ENCODE data around the gene ATXN7L1. TPM values are rescaled to one million over a fixed set of nuclear protein-coding genes. Genes with fewer than 3 reads are reported as not detected.

ATXN7L1 gene
- total and polyA plus RNA-seq, 2 of the 4 experiments (the other 2 are of a cell fraction), result 3.5 to 4.3 TPM

DNA sequence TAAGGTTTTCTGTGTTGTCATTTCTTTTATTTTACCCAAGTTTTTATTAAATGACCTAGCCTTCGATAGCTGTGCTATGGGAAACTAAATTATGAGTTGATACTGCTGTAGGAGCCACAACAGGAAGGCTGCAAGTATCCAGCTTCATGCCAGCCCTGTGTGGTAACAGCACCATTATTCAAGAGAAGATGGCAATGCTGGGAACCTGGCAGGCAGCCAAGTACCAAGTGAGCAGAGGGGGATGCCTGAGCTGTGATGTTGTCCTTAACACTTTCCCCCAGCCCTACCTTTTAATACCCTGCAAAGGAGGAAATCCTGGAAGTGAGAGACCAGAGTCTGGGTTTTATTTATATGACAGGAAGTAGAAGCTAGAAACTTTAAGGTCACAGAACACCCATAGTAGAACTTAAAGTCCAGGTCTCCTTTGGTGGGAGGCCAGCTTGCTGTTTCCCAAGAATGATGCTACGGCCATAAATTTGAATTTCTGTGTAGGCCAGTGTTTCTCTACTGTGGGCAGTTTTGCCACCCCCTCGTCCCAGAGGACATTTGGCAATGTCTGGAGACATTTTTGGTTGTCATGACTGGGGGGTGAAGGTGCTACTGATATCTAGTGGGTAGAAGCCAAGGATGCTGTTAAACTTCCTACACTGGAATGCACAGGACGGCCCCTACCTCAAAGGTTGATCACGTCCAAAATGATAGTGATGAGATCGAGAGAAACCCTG is 9.2 kb upstream of the ATXN7L1 start:
- H4K8ac ChIP-seq (ENCODE audit: low read depth in 2 of 2, low read length in 2 of 2), result no peak overlapping the region
- no peak overlapping the region for H3K9ac ChIP-seq (ENCODE audit: low read depth, low read length)
- no peak overlapping the region for H2BK20ac ChIP-seq (ENCODE audit: low read depth, low read length)
- in situ Hi-C loops (cut with MboI; ENCODE audit: low sequenced_read_pairs) (no loop called here), dilution Hi-C loops (cut with HindIII; ENCODE audit: low sequenced_read_pairs, unreplicated experiment) (no loop called here), intact Hi-C loops (cut with micrococcal nuclease) (no loop called here)
- CTCF ChIA-PET, result interaction anchor here (0.6 kb wide), 1 partner anchor 31 kb away, joined by 3 read pairs; no protein-coding TSS in a partner anchor
- H4K91ac ChIP-seq (ENCODE audit: insufficient read depth, low read depth, low read length), result no peak overlapping the region
- TF ChIP-seq NFE2L2 (IDR thresholded peaks at IDR 0.05; ENCODE audit: low read depth, low read length), result no peak
- no peak for TF ChIP-seq CEBPB (IDR thresholded peaks at IDR 0.05; ENCODE audit: low read depth, low read length)
- no peak for TF ChIP-seq RFX5 (IDR thresholded peaks at IDR 0.05; ENCODE audit: low read depth, low read length)
- TF ChIP-seq FOS (IDR thresholded peaks at IDR 0.05; ENCODE audit: low read depth, low read length), result no peak
- TF ChIP-seq MAZ (IDR thresholded peaks at IDR 0.05; ENCODE audit: borderline replicate concordance, low read depth, low read length), result no peak
- no peak for TF ChIP-seq CHD1 (IDR thresholded peaks at IDR 0.05; ENCODE audit: low read depth, low read length)
- no peak for TF ChIP-seq BHLHE40 (IDR thresholded peaks at IDR 0.05; ENCODE audit: low read depth, low read length)
- TF ChIP-seq POLR2A (IDR thresholded peaks at IDR 0.05; ENCODE audit: low read depth, low read length), result no peak
- no peak for TF ChIP-seq RAD21 (IDR thresholded peaks at IDR 0.05; ENCODE audit: low read length)
- TF ChIP-seq SMC3 (IDR thresholded peaks at IDR 0.05; ENCODE audit: low read depth, low read length), result no peak
- no peak for TF ChIP-seq CTCF (conservative IDR thresholded peaks at IDR 0.05; ENCODE audit: low read depth, low read length)
- no peak for TF ChIP-seq MXI1 (IDR thresholded peaks at IDR 0.05; ENCODE audit: borderline replicate concordance, low read depth, low read length)
- no peak for TF ChIP-seq MAFK (IDR thresholded peaks at IDR 0.05; ENCODE audit: low read depth, low read length)
- TF ChIP-seq, protein P1, sequence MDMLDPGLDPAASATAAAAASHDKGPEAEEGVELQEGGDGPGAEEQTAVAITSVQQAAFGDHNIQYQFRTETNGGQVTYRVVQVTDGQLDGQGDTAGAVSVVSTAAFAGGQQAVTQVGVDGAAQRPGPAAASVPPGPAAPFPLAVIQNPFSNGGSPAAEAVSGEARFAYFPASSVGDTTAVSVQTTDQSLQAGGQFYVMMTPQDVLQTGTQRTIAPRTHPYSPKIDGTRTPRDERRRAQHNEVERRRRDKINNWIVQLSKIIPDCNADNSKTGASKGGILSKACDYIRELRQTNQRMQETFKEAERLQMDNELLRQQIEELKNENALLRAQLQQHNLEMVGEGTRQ (IDR thresholded peaks at IDR 0.05; ENCODE audit: low read depth, low read length), result no peak
- TF ChIP-seq, protein P2, sequence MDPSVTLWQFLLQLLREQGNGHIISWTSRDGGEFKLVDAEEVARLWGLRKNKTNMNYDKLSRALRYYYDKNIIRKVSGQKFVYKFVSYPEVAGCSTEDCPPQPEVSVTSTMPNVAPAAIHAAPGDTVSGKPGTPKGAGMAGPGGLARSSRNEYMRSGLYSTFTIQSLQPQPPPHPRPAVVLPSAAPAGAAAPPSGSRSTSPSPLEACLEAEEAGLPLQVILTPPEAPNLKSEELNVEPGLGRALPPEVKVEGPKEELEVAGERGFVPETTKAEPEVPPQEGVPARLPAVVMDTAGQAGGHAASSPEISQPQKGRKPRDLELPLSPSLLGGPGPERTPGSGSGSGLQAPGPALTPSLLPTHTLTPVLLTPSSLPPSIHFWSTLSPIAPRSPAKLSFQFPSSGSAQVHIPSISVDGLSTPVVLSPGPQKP (IDR thresholded peaks at IDR 0.05; ENCODE audit: borderline replicate concordance, low read depth, low read length), result no peak
- TF ChIP-seq RCOR1 (IDR thresholded peaks at IDR 0.05; ENCODE audit: insufficient replicate concordance, low read length), result no peak
- no peak overlapping the region for H2AK9ac ChIP-seq (replicated peaks; ENCODE audit: low read depth, low read length, poor library complexity)
- H2BK5ac ChIP-seq (ENCODE audit: low read depth, low read length, poor library complexity, severe bottlenecking), result no peak overlapping the region
- H3K4ac ChIP-seq (ENCODE audit: low read depth, low read length), result no peak overlapping the region
- H3K27ac ChIP-seq (ENCODE audit: insufficient read depth, low read length), result no peak overlapping the region
- POLR2A ChIA-PET (ENCODE audit: unreplicated experiment), result no interaction called here
- no peak overlapping the region for H2BK120ac ChIP-seq (ENCODE audit: low read depth, low read length)
- no TSS peak for BruUV-seq (replicated peaks)
- no CpG with 5 or more reads among the region's 6 CpGs for WGBS, 2 experiments (ENCODE audit: extremely low coverage in 2 of 2, insufficient read length in 1 of 2)
- no peak overlapping the region for H3K56ac ChIP-seq (ENCODE audit: extremely low read depth, insufficient read depth, low read length)
- no peak overlapping the region for H3K14ac ChIP-seq (replicated peaks; ENCODE audit: low read depth, low read length)
- no peak overlapping the region for H3K4me2 ChIP-seq (ENCODE audit: low read depth, low read length)
- no peak overlapping the region for H3K18ac ChIP-seq (ENCODE audit: low read depth, low read length)
- no peaks in the 10 kb centered on the region for H3K9me3 ChIP-seq (ENCODE audit: control insufficient read depth, insufficient read depth, low read length)
- H2AK5ac ChIP-seq (ENCODE audit: low read depth, low read length), result no peak overlapping the region
- peaks cover under 1% of the 10 kb centered on the region; the same call in 1 of the 2 replicates for H3K9me1 ChIP-seq (ENCODE audit: insufficient read depth, low read length)
- ATAC-seq (ENCODE audit: low read depth) (no peak), DNase-seq (no peak)
- H3K79me1 ChIP-seq (ENCODE audit: low read depth in 1 of 2, low read length in 2 of 2), result peaks cover 4 to 12% of the 10 kb centered on the region in 2 experiments; a peak in 2 of 4 replicates
- H2AFZ ChIP-seq (replicated peaks; ENCODE audit: low read length, poor library complexity), result no peak overlapping the region
- H4K5ac ChIP-seq (ENCODE audit: low read depth, low read length), result no peak overlapping the region
- no peaks in the 10 kb centered on the region; the same call in 1 of the 2 replicates for H3K4me1 ChIP-seq (ENCODE audit: control insufficient read depth, insufficient read depth, low read length)
- peaks cover 1% of the 10 kb centered on the region for H4K20me1 ChIP-seq (ENCODE audit: insufficient read depth, low read length)
- H3K23ac ChIP-seq (ENCODE audit: low read depth, low read length), result no peak overlapping the region
- H2BK15ac ChIP-seq (ENCODE audit: low read depth, low read length), result no peak overlapping the region
- no peak overlapping the region for H3K4me3 ChIP-seq (ENCODE audit: insufficient read depth, low read depth, low read length)
- no peaks in the 10 kb centered on the region for H3K27me3 ChIP-seq (ENCODE audit: control insufficient read depth, insufficient read depth, low read length)
- H3K36me3 ChIP-seq (ENCODE audit: control insufficient read depth, insufficient read depth, low read length), result no peaks in the 10 kb centered on the region

Data from IMR-90 (cell line).